AG04450 (cell line): ENCODE data around the gene CRACR2A. TPM values are rescaled to one million over a fixed set of nuclear protein-coding genes. Genes with fewer than 3 reads are reported as not detected.

Source experiments
- CTCF ChIA-PET: fragments of 300-600, 350-600 bp; formaldehyde crosslinking; extraction: SDS; loops from one replicate; lab custom pipeline; 2022; ENCODE audit warnings: antibody characterized with exemption, inconsistent platforms; lab: Charles Lee
- POLR2A ChIA-PET: fragments of 350-600 bp; formaldehyde crosslinking; extraction: SDS; loops from one replicate; lab custom pipeline; 2021; ENCODE audit warnings: antibody characterized with exemption, inconsistent platforms; lab: Yijun Ruan, JAX
- DNase-seq: peaks from one replicate; pipeline ENCODE4 v3.0.0-alpha.2; 2011; ENCODE audit warnings: low read depth, low spot score
- H3K27ac ChIP-seq: one replicate; pipeline ENCODE4 v1.5.1; 2012; ENCODE audit warnings: low read depth, low read length, control low read depth
- H3K27me3 ChIP-seq: one replicate; pipeline ENCODE4 v1.6.0; 2012; ENCODE audit warnings: low read length; ENCODE audit not compliant: control insufficient read depth, insufficient read depth
- H3K4me3 ChIP-seq: 2 replicates; pipeline ENCODE4 v1.5.1; 2011; ENCODE audit warnings: mild to moderate bottlenecking, low read depth, low read length, control low read depth
- H3K9me3 ChIP-seq: 2 replicates; pipeline ENCODE4 v1.5.1; 2012; ENCODE audit warnings: low read length; ENCODE audit not compliant: control insufficient read depth, insufficient read depth
- polyA plus RNA-seq: library from polyadenylated mRNA; depleted of rRNA; stranded (reverse); fragments of >200 nt; gene quantifications from 2 replicates; pipeline ENCODE4 v1.2.3, GENCODE V29; 2011
- TF ChIP-seq, protein P1 (sequence below): IDR thresholded peaks from 2 replicates; pipeline ENCODE4 v1.5.1; 2011; ENCODE audit warnings: low read depth, low read length, control low read depth, inconsistent platforms

Gene CRACR2A
- polyA plus RNA-seq, 1 experiment: 1.1 TPM

DNA sequence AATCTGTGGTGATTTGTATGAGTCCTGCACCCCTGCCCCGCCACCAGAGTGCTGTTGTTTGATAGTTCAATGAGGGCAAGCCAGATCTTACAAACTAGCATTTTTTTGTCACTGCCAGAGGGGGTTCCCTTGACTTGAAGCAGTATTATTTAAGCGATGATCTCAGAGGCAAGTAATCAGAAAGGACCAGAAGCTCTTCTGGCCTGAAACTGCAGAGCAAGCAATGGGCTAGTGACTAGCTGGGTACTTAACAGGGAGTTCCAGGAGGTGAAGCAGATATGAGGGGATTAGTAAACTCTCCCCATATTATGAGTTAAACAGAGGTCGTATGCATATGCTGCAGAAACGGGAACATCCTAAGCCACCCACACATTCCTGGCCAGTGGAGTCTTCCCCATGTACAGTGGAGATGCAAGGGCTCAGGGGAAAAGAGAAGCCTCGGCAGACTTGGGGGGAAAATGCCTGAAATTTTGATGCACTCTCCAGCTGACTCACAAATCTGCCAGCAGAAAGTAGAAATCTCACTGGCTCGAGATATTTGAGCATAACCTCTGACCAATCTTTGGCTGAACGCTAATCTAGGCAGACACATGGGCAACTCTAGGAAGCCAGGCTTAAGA, 8.3 kb upstream of the CRACR2A start:
- Histone ChIP-seq H3K27ac (no peak overlapping the region), H3K4me3 (no peak overlapping the region), H3K9me3 (no peaks in the 10 kb centered on the region), H3K27me3 (peaks cover 6% of the 10 kb centered on the region)
- ChIA-PET CTCF (no interaction called here), POLR2A (no interaction called here)
- no peak for DNase-seq
- TF ChIP-seq, protein P1, sequence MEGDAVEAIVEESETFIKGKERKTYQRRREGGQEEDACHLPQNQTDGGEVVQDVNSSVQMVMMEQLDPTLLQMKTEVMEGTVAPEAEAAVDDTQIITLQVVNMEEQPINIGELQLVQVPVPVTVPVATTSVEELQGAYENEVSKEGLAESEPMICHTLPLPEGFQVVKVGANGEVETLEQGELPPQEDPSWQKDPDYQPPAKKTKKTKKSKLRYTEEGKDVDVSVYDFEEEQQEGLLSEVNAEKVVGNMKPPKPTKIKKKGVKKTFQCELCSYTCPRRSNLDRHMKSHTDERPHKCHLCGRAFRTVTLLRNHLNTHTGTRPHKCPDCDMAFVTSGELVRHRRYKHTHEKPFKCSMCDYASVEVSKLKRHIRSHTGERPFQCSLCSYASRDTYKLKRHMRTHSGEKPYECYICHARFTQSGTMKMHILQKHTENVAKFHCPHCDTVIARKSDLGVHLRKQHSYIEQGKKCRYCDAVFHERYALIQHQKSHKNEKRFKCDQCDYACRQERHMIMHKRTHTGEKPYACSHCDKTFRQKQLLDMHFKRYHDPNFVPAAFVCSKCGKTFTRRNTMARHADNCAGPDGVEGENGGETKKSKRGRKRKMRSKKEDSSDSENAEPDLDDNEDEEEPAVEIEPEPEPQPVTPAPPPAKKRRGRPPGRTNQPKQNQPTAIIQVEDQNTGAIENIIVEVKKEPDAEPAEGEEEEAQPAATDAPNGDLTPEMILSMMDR: no peak

DNA sequence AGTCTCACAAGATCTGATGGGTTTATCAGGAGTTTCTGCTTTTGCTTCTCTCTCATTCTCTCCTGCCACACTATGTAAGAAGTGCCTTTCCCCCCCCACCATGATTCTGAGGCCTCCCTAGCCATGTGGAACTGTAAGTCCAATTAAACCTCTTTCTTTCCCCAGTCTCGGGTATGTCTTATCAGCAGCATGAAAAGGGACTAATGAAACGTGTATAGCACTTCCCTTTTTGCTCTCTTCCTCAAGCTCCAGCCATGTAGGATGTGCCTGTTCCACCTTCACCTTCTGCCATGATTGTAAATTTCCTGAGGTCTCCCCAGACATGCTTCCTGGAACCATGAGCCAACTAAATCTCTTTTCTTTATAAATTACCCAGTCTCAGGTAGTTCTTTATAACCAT, 7.0 kb upstream of the CRACR2A start:
- Histone ChIP-seq H3K4me3 (no peak overlapping the region), H3K27ac (no peak overlapping the region), H3K9me3 (no peaks in the 10 kb centered on the region), H3K27me3 (peaks cover 6% of the 10 kb centered on the region)
- no peak for DNase-seq
- POLR2A ChIA-PET: no interaction called here
- CTCF ChIA-PET: no interaction called here
- TF ChIP-seq, protein P1: no peak

DNA sequence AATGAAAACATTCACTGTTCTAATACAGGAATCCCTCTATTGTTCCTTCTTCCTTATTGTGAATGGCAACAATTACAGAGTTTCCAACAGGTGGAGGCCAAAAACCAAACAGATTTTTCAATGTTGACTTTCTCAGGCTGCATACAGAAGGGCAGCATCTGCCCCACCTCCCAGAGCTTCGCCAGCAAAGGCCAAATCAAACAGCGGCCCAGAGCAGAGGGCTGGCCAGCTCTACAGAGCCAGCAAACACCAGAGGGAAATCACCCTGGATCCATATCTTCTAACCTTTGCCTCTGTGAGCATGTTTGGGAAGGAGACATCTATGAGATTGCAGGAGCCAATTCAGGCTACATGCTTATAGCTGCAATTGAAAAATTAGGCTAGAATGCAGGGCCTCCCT, 4.4 kb upstream of the CRACR2A start:
- CTCF ChIA-PET: interaction anchor here (1.4 to 1.8 kb wide), 2 partner anchors 457 kb away, joined by 5 to 6 read pairs; no protein-coding TSS in a partner anchor

DNA sequence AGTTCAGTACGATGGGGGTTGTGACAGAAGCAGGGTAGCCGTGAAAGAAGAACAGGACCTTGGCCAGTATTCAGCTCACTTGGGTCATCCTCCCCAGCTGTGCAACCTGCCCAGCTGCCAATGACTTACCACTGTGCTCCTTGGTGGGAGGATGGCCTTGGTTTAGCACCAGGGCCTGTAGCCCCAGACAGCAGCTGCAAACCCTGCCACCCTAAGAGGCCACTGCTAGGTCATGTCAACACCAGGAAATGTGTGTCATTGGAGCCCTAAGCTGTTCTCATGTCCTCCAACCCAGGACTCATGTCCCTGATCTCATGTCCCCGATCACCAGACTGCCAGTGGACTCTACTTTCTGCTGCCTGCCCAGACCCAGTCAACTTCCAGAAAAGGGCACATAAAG, 3.0 kb upstream of the CRACR2A start:
- peaks cover 3% of the 10 kb centered on the region; the same call in 1 of the 2 replicates for H3K9me3 ChIP-seq
- no peak overlapping the region for H3K4me3 ChIP-seq
- DNase-seq: no peak
- ChIA-PET POLR2A (no interaction called here), CTCF (interaction anchor here (1.4 kb wide), 1 partner anchor 455 kb away, joined by 5 read pairs; no protein-coding TSS in a partner anchor)
- TF ChIP-seq, protein P1: no peak
- H3K27me3 ChIP-seq: no peaks in the 10 kb centered on the region
- H3K27ac ChIP-seq: no peak overlapping the region

More for the DNA sequence above, 4.4 kb upstream of the CRACR2A start:
- H3K9me3 ChIP-seq: peaks cover 3% of the 10 kb centered on the region; the same call in 1 of the 2 replicates
- H3K4me3 ChIP-seq: no peak overlapping the region
- POLR2A ChIA-PET: no interaction called here
- no peak for DNase-seq
- TF ChIP-seq, protein P1: no peak
- H3K27ac ChIP-seq: no peak overlapping the region
- H3K27me3 ChIP-seq: no peaks in the 10 kb centered on the region

DNA sequence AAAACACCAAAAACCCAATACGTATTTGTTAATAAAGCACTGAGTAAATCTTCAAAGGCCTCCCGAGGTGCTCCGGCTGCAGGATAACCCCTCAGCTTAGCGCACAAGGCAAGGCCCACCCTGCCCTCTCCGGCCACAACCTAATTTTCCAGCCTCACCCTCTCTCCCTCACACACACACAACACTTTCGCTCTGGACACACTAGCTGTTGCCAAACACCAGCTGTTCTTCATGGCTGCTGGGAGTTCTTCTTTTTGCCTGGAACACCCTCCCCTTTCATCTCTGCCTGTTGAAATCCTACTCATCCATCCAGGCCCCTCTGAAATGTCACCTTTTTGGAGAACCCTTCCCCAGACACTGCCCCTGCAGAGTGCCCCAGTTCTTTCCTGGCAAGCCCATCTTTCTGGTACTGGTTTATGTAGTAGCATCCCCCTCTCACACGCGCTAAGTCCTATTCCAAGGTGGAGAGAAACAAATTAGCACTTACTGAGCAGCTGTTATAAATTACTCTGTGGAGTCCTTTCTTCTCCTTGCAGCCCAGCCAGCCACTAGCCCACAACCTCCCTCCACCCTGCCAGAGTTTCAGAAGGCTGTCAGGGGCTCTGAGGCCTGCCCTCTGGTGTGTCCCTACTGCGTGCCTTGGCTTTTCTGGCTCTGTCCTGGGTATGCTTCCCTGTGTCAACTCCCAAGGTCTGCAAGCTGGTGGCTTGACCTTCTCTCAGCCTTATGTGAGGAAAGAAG, 805 bp upstream of the CRACR2A start:
- no peak for DNase-seq
- ChIA-PET POLR2A (interaction anchor here (1.1 kb wide), 1 partner anchor 56 kb away, joined by 3 read pairs; no protein-coding TSS in a partner anchor), CTCF (interaction anchor here (0.8 to 1.7 kb wide), 5 partner anchors 11 to 454 kb away, joined by 3 to 5 read pairs (median 4); no protein-coding TSS in a partner anchor)
- Histone ChIP-seq H3K9me3 (peaks cover 3% of the 10 kb centered on the region; the same call in 1 of the 2 replicates), H3K27ac (no peak overlapping the region), H3K27me3 (no peaks in the 10 kb centered on the region), H3K4me3 (no peak overlapping the region)
- TF ChIP-seq, protein P1: no peak
